H1 (cell line): Measurements from ENCODE around the gene RDH5. TPM values are rescaled to one million over a fixed set of nuclear protein-coding genes. Genes with fewer than 3 reads are reported as not detected.

Experiments
- CTCF ChIA-PET: fragments of 300-600 bp; sonication (Branson Sonifier 250); formaldehyde crosslinking; loops from one replicate; lab custom pipeline; 2021; ENCODE audit not compliant: partially characterized antibody; lab: Charles Lee
- POLR2A ChIA-PET: fragments of 300-600 bp; sonication (Branson Sonifier 250); formaldehyde crosslinking; loops from one replicate; lab custom pipeline; 2021; ENCODE audit warnings: inconsistent platforms; ENCODE audit not compliant: partially characterized antibody; lab: Charles Lee
- DNase-seq, 2 experiments: peaks; one replicate each; pipeline versions ENCODE4 v3.0.0 to v3.0.0-alpha.2; 2010 to 2022; ENCODE audit warnings: low spot score in 2 of 2, low read depth in 1 of 2, mixed read lengths in 1 of 2
- FAIRE-seq: peaks from 2 replicates; lab custom pipeline; 2011; peaks lifted over from hg19 to GRCh38; lab: Jason Lieb, UNC
- H2AFZ ChIP-seq: 2 replicates; pipeline ENCODE4 v1.8.1; 2012; ENCODE audit warnings: low read length, inconsistent platforms
- H2AK5ac ChIP-seq: 2 replicates; pipeline ENCODE4 v1.6.1; 2013; ENCODE audit warnings: low read depth, low read length
- H2BK120ac ChIP-seq: replicated peaks from 2 replicates; pipeline ENCODE3; 2013; ENCODE audit warnings: low read depth, low read length, inconsistent platforms
- H2BK12ac ChIP-seq: 2 replicates; pipeline ENCODE4 v1.6.1; 2013; ENCODE audit warnings: low read depth, low read length
- H2BK15ac ChIP-seq: 2 replicates; pipeline ENCODE4 v1.6.1; 2013; ENCODE audit warnings: low read length
- H2BK20ac ChIP-seq: 2 replicates; pipeline ENCODE4 v1.6.1; 2013; ENCODE audit warnings: low read length
- H2BK5ac ChIP-seq: 2 replicates; pipeline ENCODE4 v1.6.1; 2013; ENCODE audit warnings: low read depth, low read length
- H3K14ac ChIP-seq: 2 replicates; pipeline ENCODE4 v1.6.1; 2013; ENCODE audit warnings: inconsistent platforms; ENCODE audit not compliant: insufficient read length
- H3K18ac ChIP-seq: 2 replicates; pipeline ENCODE4 v1.6.1; 2013; ENCODE audit warnings: low read length; ENCODE audit errors: extremely low read depth
- H3K23ac ChIP-seq: 2 replicates; pipeline ENCODE4 v1.6.1; 2013; ENCODE audit warnings: inconsistent platforms; ENCODE audit not compliant: insufficient read length
- H3K23me2 ChIP-seq: 2 replicates; pipeline ENCODE4 v1.6.1; 2013; ENCODE audit warnings: low read depth, low read length
- H3K27ac ChIP-seq: 2 replicates; pipeline ENCODE4 v1.6.1; 2011; ENCODE audit warnings: low read depth, low read length, inconsistent platforms
- H3K27me3 ChIP-seq, 4 experiments: replicated peaks in 1 of 4; 1 replicate in 1 of 4; 2 replicates in 3 of 4; pipeline versions ENCODE4 v1.6.1 to v1.8.1; 2011 to 2013; ENCODE audit warnings: low read length in 3 of 4, mild to moderate bottlenecking in 3 of 4, inconsistent platforms in 2 of 4, mixed read lengths in 2 of 4, moderate library complexity in 1 of 4; ENCODE audit not compliant: control insufficient read depth in 3 of 4, insufficient read depth in 3 of 4; ENCODE audit errors: extremely low read depth in 1 of 4
- H3K36me3 ChIP-seq, 4 experiments: 2 replicates each; pipeline versions ENCODE4 v1.6.1 to v1.8.1; 2011 to 2013; ENCODE audit warnings: mild to moderate bottlenecking in 4 of 4, low read length in 3 of 4, moderate library complexity in 2 of 4, control low read depth in 1 of 4, inconsistent platforms in 1 of 4; ENCODE audit not compliant: insufficient read depth in 4 of 4, control insufficient read depth in 2 of 4
- H3K4ac ChIP-seq: replicated peaks from 2 replicates; pipeline ENCODE3; 2013; ENCODE audit warnings: low read length, low read depth, mixed read lengths, inconsistent platforms; ENCODE audit not compliant: insufficient read length
- H3K4me1 ChIP-seq, 4 experiments: replicated peaks in 1 of 4; 1 replicate in 1 of 4; 2 replicates in 3 of 4; pipeline versions ENCODE4 v1.6.1 to v1.8.1; 2011 to 2013; ENCODE audit warnings: low read length in 3 of 4, inconsistent platforms in 2 of 4, mixed read lengths in 1 of 4; ENCODE audit not compliant: insufficient read depth in 4 of 4, control insufficient read depth in 3 of 4
- H3K4me2 ChIP-seq, 2 experiments: 2 replicates each; pipeline versions ENCODE4 v1.6.1 to v1.8.1; 2011 to 2013; ENCODE audit warnings: low read depth in 2 of 2, low read length in 2 of 2, control low read depth in 1 of 2, inconsistent platforms in 1 of 2, mild to moderate bottlenecking in 1 of 2; ENCODE audit not compliant: insufficient read depth in 1 of 2
- H3K4me3 ChIP-seq, 4 experiments: fragments of 200-600, 300-600 bp in 1 of 4; sonication (generic), shearing (Covaris generic), sonication (Bioruptor Twin) in 1 of 4; 2 replicates each; pipeline versions ENCODE4 v1.5.1 to v1.8.1; 2011 to 2016; ENCODE audit warnings: low read length in 4 of 4, low read depth in 3 of 4, control low read depth in 2 of 4, inconsistent platforms in 2 of 4, mild to moderate bottlenecking in 2 of 4, mixed read lengths in 1 of 4, moderate library complexity in 1 of 4; ENCODE audit not compliant: insufficient read depth in 2 of 4; ENCODE audit errors: extremely low read depth in 1 of 4
- H3K56ac ChIP-seq: replicated peaks from 2 replicates; pipeline ENCODE3; 2013; ENCODE audit warnings: low read depth, mild to moderate bottlenecking, mixed read lengths, low read length, inconsistent platforms; ENCODE audit not compliant: insufficient read length
- H3K79me1 ChIP-seq: 2 replicates; pipeline ENCODE4 v1.6.1; 2013; ENCODE audit warnings: low read depth, low read length, control low read depth
- H3K79me2 ChIP-seq, 2 experiments: 2 replicates each; pipeline versions ENCODE4 v1.6.1 to v1.8.1; 2012 to 2013; ENCODE audit warnings: low read length in 2 of 2, mild to moderate bottlenecking in 2 of 2, inconsistent platforms in 1 of 2; ENCODE audit not compliant: insufficient read depth in 2 of 2, control insufficient read depth in 1 of 2
- H3K9ac ChIP-seq, 4 experiments: replicated peaks in 1 of 4; 1 replicate in 1 of 4; 2 replicates in 3 of 4; pipeline versions ENCODE4 v1.6.1 to v1.8.1; 2011 to 2013; ENCODE audit warnings: low read depth in 3 of 4, low read length in 3 of 4, control low read depth in 2 of 4, mild to moderate bottlenecking in 2 of 4, moderate library complexity in 2 of 4, inconsistent platforms in 1 of 4; ENCODE audit errors: extremely low read depth in 1 of 4
- H3K9me3 ChIP-seq, 2 experiments: 2 replicates each; pipeline versions ENCODE4 v1.6.1 to v1.8.1; 2012 to 2013; ENCODE audit warnings: mild to moderate bottlenecking in 2 of 2, moderate library complexity in 2 of 2, control low read depth in 1 of 2, inconsistent platforms in 1 of 2, low read depth in 1 of 2, low read length in 1 of 2, mixed read lengths in 1 of 2; ENCODE audit not compliant: insufficient read depth in 2 of 2
- H4K20me1 ChIP-seq, 2 experiments: replicated peaks in 1 of 2; 2 replicates each; pipeline versions ENCODE3 to v1.8.1; 2011 to 2013; ENCODE audit warnings: inconsistent platforms in 2 of 2, low read length in 2 of 2, mild to moderate bottlenecking in 1 of 2; ENCODE audit not compliant: insufficient read depth in 2 of 2, control insufficient read depth in 1 of 2
- H4K5ac ChIP-seq: 2 replicates; pipeline ENCODE4 v1.6.1; 2013; ENCODE audit warnings: low read length, low read depth, mixed read lengths, inconsistent platforms; ENCODE audit not compliant: insufficient read length
- H4K8ac ChIP-seq: 2 replicates; pipeline ENCODE4 v1.8.0; 2013; ENCODE audit warnings: mild to moderate bottlenecking, moderate library complexity, low read length, inconsistent platforms; ENCODE audit not compliant: insufficient read depth; ENCODE audit errors: extremely low read depth
- H4K91ac ChIP-seq: replicated peaks from 2 replicates; pipeline ENCODE3; 2013; ENCODE audit warnings: low read length, mixed read lengths, inconsistent platforms; ENCODE audit not compliant: insufficient read length
- USF2 ChIP-seq: IDR thresholded peaks from 2 replicates; pipeline ENCODE4 v1.6.1; 2011; ENCODE audit warnings: low read length, improper control_type of control experiment
- WGBS, 2 experiments: shearing (Covaris generic) in 1 of 2; methylation state at CpG; one replicate each; pipeline versions ENCODE4 v1.1.6 to v1.1.7; 2013 to 2015; ENCODE audit warnings: low lambda C conversion rate in 2 of 2, mixed read lengths in 2 of 2, inconsistent platforms in 1 of 2, low coverage in 1 of 2, missing lambda C conversion rate in 1 of 2; ENCODE audit not compliant: insufficient replicate concordance in 2 of 2, insufficient coverage in 1 of 2, insufficient read length in 1 of 2; ENCODE audit errors: extremely low coverage in 1 of 2, missing lambda C conversion rate in 1 of 2; 5-methylcytosine and 5-hydroxymethylcytosine counted together
- polyA plus RNA-seq, 7 experiments: library from polyadenylated mRNA; depleted of rRNA in 3 of 7; stranded (reverse) in 5 of 7; unstranded in 2 of 7; fragments of >200 nt in 5 of 7; fragments of 200-250 nt in 2 of 7; gene quantifications; 1 replicate in 5 of 7; 2 replicates in 1 of 7; 4 replicates in 1 of 7; pipeline versions ENCODE4 v1.2.1 to v1.2.3, GENCODE V29; 2011 to 2013; ENCODE audit warnings: missing spikeins in 2 of 7, mixed read lengths in 2 of 7
- total RNA-seq: library from RNA; stranded (reverse); fragmentation: NEBNext Ultra II Directional; extraction: Animal tissue kit (Norgen Biotek cat#: 25700); gene quantifications from 2 replicates; pipeline ENCODE4 v1.2.1, GENCODE V29; 2021

RDH5 gene
- total and polyA plus RNA-seq, 2 of the 8 experiments (the other 6 are each of a cell fraction or from before 2014, with no cell fraction given): 4.2 to 6.0 TPM

- Histone ChIP-seq H2BK20ac (no peak overlapping the region), H2BK12ac (no peak overlapping the region), H4K91ac (no peak overlapping the region), H3K4ac (no peak overlapping the region), H3K9me3 (no peaks in the 10 kb centered on the region), H3K4me1 (no peaks in the 10 kb centered on the region), H3K14ac (no peak overlapping the region), H3K79me2 (no peaks in the 10 kb centered on the region; a peak in 1 of 4 replicates), H2AK5ac (no peak overlapping the region), H4K20me1 (peaks cover 0 to 6% of the 10 kb centered on the region in 2 experiments), H3K79me1 (peaks cover 3% of the 10 kb centered on the region), H2BK5ac (no peak overlapping the region), H3K27ac (no peak overlapping the region), H3K4me3 (no peak overlapping the region), H3K9ac (no peak overlapping the region), H3K18ac (no peak overlapping the region), H3K23ac (no peak overlapping the region), H3K4me2 (no peak overlapping the region), H3K36me3 (peaks cover 7 to 38% (median 13%) of the 10 kb centered on the region in 4 experiments; a peak in 7 of 8 replicates), H3K23me2 (no peaks in the 10 kb centered on the region), H4K5ac (no peak overlapping the region), H2AFZ (no peak overlapping the region), H4K8ac (no peak overlapping the region), H2BK120ac (no peak overlapping the region), H3K27me3 (no peaks in the 10 kb centered on the region), H3K56ac (no peak overlapping the region), H2BK15ac (no peak overlapping the region)
- no peak for TF ChIP-seq USF2
- ChIA-PET CTCF (interaction anchor here (0.6 to 5.9 kb wide), 8 partner anchors 8 to 112 kb away, joined by 3 to 36 read pairs (median 5); partner anchors contain the start of gene ITGA7), POLR2A (interaction anchor here (0.5 to 2.3 kb wide), 3 partner anchors 9 to 298 kb away, joined by 4 to 7 read pairs (median 4); partner anchors contain the start of gene ITGA7)
- FAIRE-seq (no peak), DNase-seq (no peak)
- WGBS, 2 experiments: 92% methylated on average over 16 of the region's 16 CpGs; no CpG with 5 or more reads in 1 of the 2 experiments
These were observed 21.8 kb upstream of the RDH5 start for GRCh38 chr12:55698241-55698955.
